Neural progenitor cell (in vitro differentiated cells): Measurements from ENCODE around the gene ITGA1. TPM values are rescaled to one million over a fixed set of nuclear protein-coding genes. Genes with fewer than 3 reads are reported as not detected.
"Not testable (repeated sequence)": the region's sequence is repeated elsewhere in the genome, so short reads cannot be mapped to it uniquely, and the experiment has no call there.

Experiments used
- DNase-seq: peaks from one replicate; pipeline ENCODE4 v3.0.0-alpha.2; 2016; ENCODE audit warnings: low spot score
- H2AFZ ChIP-seq: fragments of 200-600 bp; sonication (generic); replicated peaks from 2 replicates; pipeline ENCODE4 v1.6.1; 2016; ENCODE audit warnings: antibody characterized with exemption
- H3F3A ChIP-seq: fragments of 200-600 bp; sonication (generic); 2 replicates; pipeline ENCODE4 v1.6.1; 2016; ENCODE audit warnings: antibody characterized with exemption, low read depth
- H3K27ac ChIP-seq: fragments of 200-600 bp; sonication (generic); 2 replicates; pipeline ENCODE4 v1.5.1; 2016; ENCODE audit warnings: mild to moderate bottlenecking
- H3K27me3 ChIP-seq: fragments of 200-600 bp; sonication (generic); 2 replicates; pipeline ENCODE4 v1.6.1; 2016; ENCODE audit warnings: mild to moderate bottlenecking, moderate library complexity
- H3K36me3 ChIP-seq: fragments of 200-600 bp; sonication (generic); 2 replicates; pipeline ENCODE4 v1.5.1; 2016
- H3K4me1 ChIP-seq: fragments of 200-600 bp; sonication (generic); 2 replicates; pipeline ENCODE4 v1.6.1; 2016; ENCODE audit warnings: mixed run types
- H3K4me2 ChIP-seq: fragments of 200-600 bp; sonication (generic); 2 replicates; pipeline ENCODE4 v1.6.1; 2016
- H3K4me3 ChIP-seq: fragments of 200-600 bp; sonication (generic); 2 replicates; pipeline ENCODE4 v1.5.1; 2016
- H3K79me2 ChIP-seq: fragments of 200-600 bp; sonication (generic); 2 replicates; pipeline ENCODE4 v1.6.1; 2016; ENCODE audit warnings: low read depth
- H3K9ac ChIP-seq: fragments of 200-600 bp; sonication (generic); 2 replicates; pipeline ENCODE4 v1.6.1; 2016
- H3K9me3 ChIP-seq: fragments of 200-600 bp; sonication (generic); 2 replicates; pipeline ENCODE4 v1.5.1; 2016; ENCODE audit warnings: low read depth
- H4K20me1 ChIP-seq: fragments of 200-600 bp; sonication (generic); 2 replicates; pipeline ENCODE4 v1.6.1; 2016; ENCODE audit warnings: low read depth
- H3K27ac Mint-ChIP-seq: 3 replicates; pipeline ENCODE4 v1.8.0; 2021; ENCODE audit warnings: mixed read lengths
- H3K27me3 Mint-ChIP-seq: 2 replicates; pipeline ENCODE4 v1.8.0; 2022; ENCODE audit warnings: low read depth, mild to moderate bottlenecking, inconsistent platforms, moderate library complexity, mixed read lengths; ENCODE audit not compliant: insufficient read depth
- H3K36me3 Mint-ChIP-seq: 3 replicates; pipeline ENCODE4 v1.8.0; 2021; ENCODE audit warnings: mixed read lengths
- H3K4me1 Mint-ChIP-seq: 3 replicates; pipeline ENCODE4 v1.8.0; 2021; ENCODE audit warnings: mixed read lengths
- H3K4me3 Mint-ChIP-seq: 3 replicates; pipeline ENCODE4 v1.8.0; 2021; ENCODE audit warnings: mild to moderate bottlenecking, moderate library complexity, mixed read lengths
- H3K9me3 Mint-ChIP-seq: 3 replicates; pipeline ENCODE4 v1.8.0; 2020; ENCODE audit warnings: mixed read lengths
- EZH2 ChIP-seq: fragments of 200-600 bp; sonication (generic); IDR thresholded peaks from 2 replicates; pipeline ENCODE4 v1.6.1; 2017; ENCODE audit warnings: antibody characterized with exemption, mild to moderate bottlenecking, moderate library complexity
- EZH2phosphoT487 ChIP-seq: fragments of 200-600 bp; sonication (generic); IDR thresholded peaks from 2 replicates; pipeline ENCODE4 v1.6.1; 2017; ENCODE audit warnings: antibody characterized with exemption
- total RNA-seq: library from RNA; depleted of rRNA; stranded (reverse); fragments of >200 nt; gene quantifications from 2 replicates; pipeline ENCODE4 v1.2.3, GENCODE V29; 2015; ENCODE audit warnings: low replicate concordance
- TF ChIP-seq, protein P1 (sequence below): fragments of 200-600 bp; sonication (generic); IDR thresholded peaks from 2 replicates; pipeline ENCODE4 v1.5.1; 2017; ENCODE audit warnings: antibody characterized with exemption, mild to moderate bottlenecking

The ITGA1 gene
- total RNA-seq, 1 donor from 2014 or later = 2.2 TPM

DNA sequence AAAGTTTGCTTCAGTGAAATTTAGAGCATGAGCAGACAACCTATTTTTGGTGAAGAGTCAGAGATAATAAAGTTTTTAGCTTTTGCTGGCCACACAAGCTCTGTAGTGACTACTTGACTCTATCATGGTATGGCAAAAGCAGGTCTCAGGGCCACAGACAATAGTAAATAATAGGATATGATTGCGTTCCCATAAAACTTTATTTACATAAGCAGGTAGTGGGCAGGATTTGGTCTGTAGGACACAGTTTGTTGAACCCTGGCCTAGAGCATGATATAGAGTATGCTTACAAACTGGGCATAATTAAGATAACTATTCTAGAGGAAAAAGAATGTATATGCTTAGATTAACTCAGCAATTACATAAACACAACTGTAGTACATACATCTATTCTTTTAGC is 30.1 kb downstream of the ITGA1 start:
- Mint-ChIP-seq H3K36me3 (no peaks in the 10 kb centered on the region), H3K27ac (no peak overlapping the region), H3K9me3 (no peaks in the 10 kb centered on the region), H3K27me3 (no peaks in the 10 kb centered on the region), H3K4me1 (no peaks in the 10 kb centered on the region), H3K4me3 (no peak overlapping the region)
- TF ChIP-seq EZH2phosphoT487 = no peak
- TF ChIP-seq, protein P1, sequence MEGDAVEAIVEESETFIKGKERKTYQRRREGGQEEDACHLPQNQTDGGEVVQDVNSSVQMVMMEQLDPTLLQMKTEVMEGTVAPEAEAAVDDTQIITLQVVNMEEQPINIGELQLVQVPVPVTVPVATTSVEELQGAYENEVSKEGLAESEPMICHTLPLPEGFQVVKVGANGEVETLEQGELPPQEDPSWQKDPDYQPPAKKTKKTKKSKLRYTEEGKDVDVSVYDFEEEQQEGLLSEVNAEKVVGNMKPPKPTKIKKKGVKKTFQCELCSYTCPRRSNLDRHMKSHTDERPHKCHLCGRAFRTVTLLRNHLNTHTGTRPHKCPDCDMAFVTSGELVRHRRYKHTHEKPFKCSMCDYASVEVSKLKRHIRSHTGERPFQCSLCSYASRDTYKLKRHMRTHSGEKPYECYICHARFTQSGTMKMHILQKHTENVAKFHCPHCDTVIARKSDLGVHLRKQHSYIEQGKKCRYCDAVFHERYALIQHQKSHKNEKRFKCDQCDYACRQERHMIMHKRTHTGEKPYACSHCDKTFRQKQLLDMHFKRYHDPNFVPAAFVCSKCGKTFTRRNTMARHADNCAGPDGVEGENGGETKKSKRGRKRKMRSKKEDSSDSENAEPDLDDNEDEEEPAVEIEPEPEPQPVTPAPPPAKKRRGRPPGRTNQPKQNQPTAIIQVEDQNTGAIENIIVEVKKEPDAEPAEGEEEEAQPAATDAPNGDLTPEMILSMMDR = no peak
- Histone ChIP-seq H3K36me3 (no peaks in the 10 kb centered on the region), H4K20me1 (no peaks in the 10 kb centered on the region), H3K9me3 (no peaks in the 10 kb centered on the region), H3K27ac (no peak overlapping the region), H2AFZ (no peak overlapping the region), H3K4me3 (no peak overlapping the region), H3F3A (peaks cover 12% of the 10 kb centered on the region), H3K79me2 (no peaks in the 10 kb centered on the region), H3K9ac (no peak overlapping the region), H3K4me1 (peaks cover 18% of the 10 kb centered on the region), H3K27me3 (no peaks in the 10 kb centered on the region), H3K4me2 (no peak overlapping the region)
- no peak for DNase-seq

DNA sequence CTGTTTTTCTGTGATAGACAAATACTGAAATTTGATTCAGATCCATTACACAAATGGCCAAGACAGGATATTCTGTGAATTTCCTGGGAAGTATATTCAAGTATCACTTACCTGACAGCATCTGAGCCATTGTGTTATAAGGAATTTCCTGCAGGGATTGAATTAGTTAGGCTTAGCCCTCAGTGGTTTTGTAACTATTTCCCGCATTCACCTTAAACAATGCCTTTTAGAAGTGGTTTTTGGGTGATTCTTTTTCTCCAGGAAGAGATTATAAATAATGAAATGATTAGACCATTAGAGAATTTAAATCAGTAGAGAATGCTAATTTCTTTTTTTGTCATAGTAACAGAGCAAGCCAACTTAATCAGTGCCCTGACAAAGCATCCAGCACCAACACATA is 30.6 kb downstream of the ITGA1 start:
- Mint-ChIP-seq H3K27ac (no peak overlapping the region), H3K4me1 (no peaks in the 10 kb centered on the region), H3K9me3 (no peaks in the 10 kb centered on the region), H3K36me3 (no peaks in the 10 kb centered on the region), H3K4me3 (no peak overlapping the region), H3K27me3 (no peaks in the 10 kb centered on the region)
- H3K4me2 ChIP-seq = peak overlapping the region; percentile 48
- H3K27me3 ChIP-seq = no peaks in the 10 kb centered on the region
- H3K79me2 ChIP-seq = no peaks in the 10 kb centered on the region
- no peak overlapping the region for H3K4me3 ChIP-seq
- no peaks in the 10 kb centered on the region for H3K36me3 ChIP-seq
- peaks cover 12% of the 10 kb centered on the region for H3F3A ChIP-seq
- peaks cover 18% of the 10 kb centered on the region for H3K4me1 ChIP-seq
- no peaks in the 10 kb centered on the region for H3K9me3 ChIP-seq
- no peak overlapping the region for H2AFZ ChIP-seq
- DNase-seq = peak; percentile 55
- no peaks in the 10 kb centered on the region for H4K20me1 ChIP-seq
- no peak overlapping the region for H3K9ac ChIP-seq
- no peak overlapping the region for H3K27ac ChIP-seq
- TF ChIP-seq, protein P1 = no peak
- TF ChIP-seq EZH2 (no peak), EZH2phosphoT487 (peak; percentile 71)

- not testable (repeated sequence) for H2AFZ ChIP-seq, H3K36me3 Mint-ChIP-seq, DNase-seq, H3K27ac Mint-ChIP-seq, H3K4me3 ChIP-seq, H3K79me2 ChIP-seq, H3K9me3 Mint-ChIP-seq, H3K36me3 ChIP-seq, H3K27ac ChIP-seq, H4K20me1 ChIP-seq, H3K27me3 ChIP-seq, H3K4me1 Mint-ChIP-seq, H3K9me3 ChIP-seq, H3K4me3 Mint-ChIP-seq, H3K9ac ChIP-seq, H3K27me3 Mint-ChIP-seq
- peaks cover 12% of the 10 kb centered on the region for H3F3A ChIP-seq
- peaks cover 18% of the 10 kb centered on the region for H3K4me1 ChIP-seq
- peak overlapping the region; percentile 48 for H3K4me2 ChIP-seq
These were observed 31.1 kb downstream of the ITGA1 start for GRCh38 chr5:52818807-52819206.

DNA sequence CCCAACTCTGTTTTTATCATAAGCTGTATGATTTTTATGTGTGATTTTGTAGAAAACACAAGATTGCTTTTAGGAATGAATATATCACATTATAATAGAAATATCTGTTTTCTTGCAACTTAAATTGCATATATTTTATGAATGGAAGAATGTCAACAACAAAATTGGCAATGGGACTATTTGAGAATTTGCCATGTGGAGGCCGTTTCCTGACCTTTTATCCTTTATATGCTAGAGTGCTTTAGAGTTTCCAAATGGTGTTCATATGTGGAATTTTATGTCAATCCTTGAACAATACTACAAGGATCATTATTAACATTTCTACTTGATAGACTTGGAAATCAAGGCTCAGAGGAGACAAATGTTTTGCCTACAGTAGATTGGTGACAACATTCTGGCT is 34.2 kb downstream of the ITGA1 start:
- no peak for DNase-seq
- Histone ChIP-seq H3K9ac (no peak overlapping the region), H3K27me3 (no peaks in the 10 kb centered on the region), H2AFZ (no peak overlapping the region), H3K27ac (no peak overlapping the region), H3K4me3 (no peak overlapping the region), H3K36me3 (no peaks in the 10 kb centered on the region), H3K9me3 (no peaks in the 10 kb centered on the region), H4K20me1 (no peaks in the 10 kb centered on the region), H3F3A (peaks cover 9% of the 10 kb centered on the region), H3K4me2 (no peak overlapping the region), H3K79me2 (no peaks in the 10 kb centered on the region), H3K4me1 (peaks cover 18% of the 10 kb centered on the region)
- Mint-ChIP-seq H3K36me3 (no peaks in the 10 kb centered on the region), H3K9me3 (peaks cover 2% of the 10 kb centered on the region), H3K4me1 (no peaks in the 10 kb centered on the region), H3K4me3 (no peak overlapping the region), H3K27ac (no peak overlapping the region), H3K27me3 (no peaks in the 10 kb centered on the region)
- TF ChIP-seq EZH2phosphoT487 (no peak), EZH2 (no peak)
- TF ChIP-seq, protein P1 = no peak
